Activated CD4-positive, alpha-beta T cell treated with anti-CD3 and anti-CD28 coated beads, Interleukin-2, amount 50 U/mL, for 1 hour (primary cell): Measurements from ENCODE around the gene ENDOG.

Experiments
- DNase-seq: peaks from one replicate; pipeline ENCODE4 v3.0.0-alpha.2; 2020

The ENDOG gene

DNA sequence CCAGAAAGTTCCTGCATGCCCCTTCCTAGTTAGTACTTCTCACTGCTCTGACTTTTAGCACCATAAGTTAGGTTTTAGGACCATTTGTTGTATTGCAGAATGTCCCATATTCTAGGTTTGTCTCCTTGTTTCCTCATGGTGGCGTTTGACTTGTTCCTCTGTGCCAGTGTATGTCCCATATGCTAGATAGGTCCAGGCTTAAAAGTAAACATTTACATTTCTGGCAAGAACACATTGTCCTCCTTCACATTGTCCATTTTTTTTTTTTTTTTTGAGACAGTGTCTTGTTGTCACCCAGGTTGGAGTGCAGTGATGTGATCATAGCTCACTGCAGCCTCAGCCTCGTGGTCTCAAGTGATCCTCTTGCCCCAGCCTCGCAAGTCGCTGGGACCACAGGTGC, 15.8 kb upstream of the ENDOG start:
- no peak for DNase-seq

GRCh38 chr9:128805661-128806060, 12.6 kb upstream of the ENDOG start:
- DNase-seq = no peak

- DNase-seq = no peak
Measured at GRCh38 chr9:128807827-128808226, 10.5 kb upstream of the ENDOG start.

GRCh38 chr9:128808543-128808942, 9.8 kb upstream of the ENDOG start:
- DNase-seq = no peak

DNA sequence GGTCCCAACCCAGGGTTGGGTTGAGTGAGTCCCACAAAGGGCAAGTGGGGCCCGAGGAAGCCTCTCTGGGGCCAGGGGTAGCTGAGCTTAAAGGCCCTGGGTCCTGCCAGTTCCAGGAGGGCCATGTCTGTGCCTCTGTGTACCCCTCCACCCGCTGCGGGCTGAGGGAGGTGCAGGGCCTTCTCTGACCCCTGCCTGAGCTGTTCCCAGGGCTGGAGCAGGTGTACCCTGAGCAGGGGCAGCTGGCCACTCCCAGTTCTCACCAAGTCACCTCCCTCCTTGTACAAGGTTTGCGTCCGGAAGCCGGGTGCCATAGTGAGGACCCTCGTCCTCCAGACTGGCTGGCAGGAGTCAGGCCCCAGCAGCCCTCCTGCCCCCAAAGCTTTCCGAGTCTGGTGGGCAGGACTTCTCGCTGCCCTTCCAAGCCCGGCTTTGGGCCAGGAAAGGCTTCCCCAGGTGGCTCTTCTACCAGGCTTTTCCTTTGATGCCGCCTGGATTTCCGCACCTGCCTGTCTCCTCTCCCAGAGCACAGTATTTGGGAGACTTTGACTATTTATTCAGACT, 9.2 kb upstream of the ENDOG start:
- DNase-seq = no peak

DNA sequence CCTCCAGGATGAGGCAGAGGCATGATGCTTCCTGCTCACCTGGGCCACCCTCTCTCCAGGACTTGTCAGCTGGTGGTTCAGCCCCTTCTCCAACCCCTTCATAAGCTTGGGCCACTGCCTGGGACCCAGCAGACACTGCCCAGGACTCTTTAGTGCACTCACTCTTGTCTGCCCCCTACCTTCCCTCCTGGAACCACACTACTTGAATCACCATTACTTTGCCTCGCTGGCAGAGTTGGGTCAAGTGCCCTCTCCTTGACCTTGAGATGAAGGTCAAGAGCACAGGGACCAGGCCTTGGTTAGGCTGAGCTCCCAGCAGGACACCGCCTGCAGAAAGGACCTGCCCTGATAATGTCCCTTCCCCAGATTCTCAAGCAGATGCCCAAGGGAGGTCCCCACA, 8.5 kb upstream of the ENDOG start:
- no peak for DNase-seq

DNA sequence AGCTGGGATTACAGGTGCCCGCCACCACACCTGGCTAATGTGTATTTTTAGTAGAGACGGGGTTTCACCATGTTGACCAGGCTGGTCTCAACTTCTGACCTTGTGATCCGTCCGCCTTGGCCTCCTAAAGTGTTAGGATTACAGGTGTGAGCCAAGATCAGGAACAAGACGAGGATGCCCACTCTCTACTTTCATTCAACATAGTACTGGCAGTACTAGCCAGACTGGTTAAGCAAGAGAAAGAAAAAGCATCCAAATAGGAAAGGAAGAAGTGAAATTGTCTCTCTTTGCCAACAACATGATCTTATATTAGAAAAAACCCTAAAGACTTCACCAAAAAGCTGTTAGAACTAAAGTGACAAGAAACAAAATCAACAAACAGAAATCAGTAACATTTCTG, 7.4 kb upstream of the ENDOG start:
- DNase-seq = no peak

- peak; percentile 41 for DNase-seq
Measured at GRCh38 chr9:128818839-128819715, 777 bp downstream of the ENDOG start.

DNA sequence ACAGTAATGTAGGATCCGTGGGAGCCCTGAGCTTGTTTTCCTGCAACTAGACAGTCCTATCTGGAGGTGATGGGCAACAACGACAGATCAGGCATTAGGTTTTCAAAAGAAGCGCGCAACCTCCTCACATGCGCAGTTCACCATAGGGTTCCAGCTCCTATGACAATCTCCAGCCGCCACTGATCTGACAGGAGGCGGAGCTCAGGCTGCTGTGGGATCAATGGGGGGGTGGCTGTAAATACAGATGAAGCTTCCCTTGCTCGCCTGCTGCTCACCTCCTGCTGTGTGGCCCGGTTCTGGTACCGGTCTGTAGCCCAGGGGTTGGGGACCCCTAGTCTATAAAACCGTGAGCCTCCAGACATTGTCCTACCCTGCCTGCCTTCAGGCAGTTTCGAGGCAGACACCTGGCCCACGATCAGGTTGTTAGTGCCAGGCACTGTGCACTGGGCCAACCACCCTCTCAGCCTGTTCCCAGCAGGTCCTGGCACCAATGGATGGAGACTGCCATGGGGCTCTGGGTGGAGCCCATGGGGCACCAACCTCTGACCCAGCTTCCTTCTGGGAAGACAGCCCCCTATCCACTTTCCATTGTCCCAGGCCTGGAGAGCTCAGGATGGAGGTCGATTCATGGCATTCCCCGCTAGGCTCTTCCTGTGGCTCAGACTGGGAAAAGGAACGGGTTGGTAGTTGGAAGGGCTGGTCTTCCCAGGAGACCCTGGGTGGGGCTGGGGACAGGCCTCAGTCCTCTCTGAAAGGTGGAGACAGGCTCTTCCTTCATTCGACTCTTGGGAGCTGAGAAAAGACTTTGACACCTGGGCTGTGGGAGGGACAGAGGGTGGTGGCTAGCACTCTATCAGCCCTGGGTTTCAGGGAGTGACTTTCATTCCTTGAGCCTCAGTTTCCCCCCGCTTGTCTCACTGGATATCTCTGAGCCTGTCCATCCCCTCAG, 1.7 kb downstream of the ENDOG start:
- DNase-seq = no peak

DNA sequence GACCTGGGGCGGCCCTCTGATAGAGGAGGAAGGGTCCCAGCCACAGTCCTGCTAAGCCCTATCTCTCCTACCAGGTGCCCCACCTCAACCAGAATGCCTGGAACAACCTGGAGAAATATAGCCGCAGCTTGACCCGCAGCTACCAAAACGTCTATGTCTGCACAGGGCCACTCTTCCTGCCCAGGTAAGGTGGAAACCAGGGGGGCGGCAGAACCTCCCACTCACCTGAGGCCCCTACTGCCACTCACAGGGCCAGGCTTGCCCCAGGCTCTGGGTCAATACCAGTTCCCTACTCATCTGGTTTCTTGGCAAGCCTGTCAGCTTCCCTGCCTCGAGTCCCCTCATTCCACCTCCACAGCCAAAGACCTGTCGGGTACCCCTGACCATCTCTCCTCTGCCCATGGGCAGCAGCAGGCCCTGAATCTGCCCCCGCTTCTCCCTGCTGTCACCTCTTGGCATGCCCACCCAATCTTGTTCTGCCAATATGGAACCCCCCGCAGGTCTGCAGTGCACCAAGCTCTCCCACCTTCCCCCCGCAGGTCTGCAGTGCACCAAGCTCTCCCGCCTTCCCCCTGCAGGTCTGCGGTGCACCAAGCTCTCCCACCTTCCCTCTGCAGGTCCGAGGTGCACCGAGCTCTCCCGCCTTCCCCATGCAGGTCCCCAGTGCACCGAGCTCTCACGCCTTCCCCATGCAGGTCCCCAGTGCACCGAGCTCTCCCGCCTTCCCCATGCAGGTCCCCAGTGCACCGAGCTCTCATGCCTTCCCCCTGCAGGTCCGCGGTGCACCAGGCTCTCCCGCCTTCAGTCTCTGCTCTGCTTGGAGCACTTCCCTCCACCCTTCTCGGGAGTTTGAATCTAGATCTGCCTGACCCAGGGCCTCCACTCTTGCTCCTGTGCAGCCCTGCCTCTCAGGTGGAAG, 2.6 kb downstream of the ENDOG start:
- DNase-seq = no peak

- no peak for DNase-seq
Measured at GRCh38 chr9:128821584-128822406, 3.5 kb downstream of the ENDOG start.

GRCh38 chr9:128822407-128823042, 4.2 kb downstream of the ENDOG start:
- no peak for DNase-seq

DNA sequence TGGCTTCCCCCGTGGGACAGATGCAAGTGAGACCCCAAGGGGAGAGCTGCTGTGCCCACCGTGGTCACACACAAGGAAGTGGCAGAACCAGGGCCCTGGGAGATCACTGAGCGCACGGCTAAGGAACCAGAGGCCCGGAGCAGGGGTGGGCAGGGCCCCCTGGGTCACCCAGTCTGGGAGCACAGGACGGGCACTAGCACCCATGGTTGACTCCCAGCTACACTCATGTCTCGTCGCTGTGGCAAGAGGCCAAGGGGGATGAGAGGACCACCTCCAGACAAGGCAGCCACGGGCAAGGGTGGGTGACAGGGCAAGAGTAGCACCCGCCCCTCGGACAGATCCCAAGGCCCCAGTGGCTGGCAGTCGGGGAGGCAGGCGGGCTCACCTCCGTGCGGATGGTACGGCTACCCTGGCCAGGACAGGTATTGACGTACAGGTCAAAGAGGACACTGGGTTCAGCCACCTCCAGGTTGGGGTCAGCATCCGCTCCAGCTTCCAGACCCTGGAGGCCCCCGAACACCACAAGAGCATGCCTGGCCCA, 5.1 kb downstream of the ENDOG start:
- DNase-seq = no peak

- DNase-seq = no peak
Measured at GRCh38 chr9:128823903-128824406, 5.7 kb downstream of the ENDOG start.

DNA sequence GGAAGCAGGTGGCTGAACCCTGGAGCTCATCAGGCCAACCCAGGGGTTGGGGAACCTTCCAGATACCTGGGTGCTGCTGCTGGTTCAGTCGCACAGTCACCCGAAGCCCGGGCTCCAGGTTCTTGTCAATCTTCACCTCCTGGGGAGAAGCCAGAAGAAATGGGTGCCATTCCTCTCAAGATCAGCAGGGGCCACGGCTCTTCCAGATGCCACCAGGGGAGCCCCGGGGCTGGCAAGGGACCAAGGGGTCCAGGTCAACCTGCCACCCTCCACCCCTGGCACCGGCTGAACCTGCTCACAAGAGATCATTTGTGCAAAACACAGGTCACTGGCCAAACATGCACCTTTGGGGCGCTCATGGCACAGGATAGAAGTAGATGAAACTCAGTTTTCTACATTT, 6.6 kb downstream of the ENDOG start:
- no peak for DNase-seq

DNA sequence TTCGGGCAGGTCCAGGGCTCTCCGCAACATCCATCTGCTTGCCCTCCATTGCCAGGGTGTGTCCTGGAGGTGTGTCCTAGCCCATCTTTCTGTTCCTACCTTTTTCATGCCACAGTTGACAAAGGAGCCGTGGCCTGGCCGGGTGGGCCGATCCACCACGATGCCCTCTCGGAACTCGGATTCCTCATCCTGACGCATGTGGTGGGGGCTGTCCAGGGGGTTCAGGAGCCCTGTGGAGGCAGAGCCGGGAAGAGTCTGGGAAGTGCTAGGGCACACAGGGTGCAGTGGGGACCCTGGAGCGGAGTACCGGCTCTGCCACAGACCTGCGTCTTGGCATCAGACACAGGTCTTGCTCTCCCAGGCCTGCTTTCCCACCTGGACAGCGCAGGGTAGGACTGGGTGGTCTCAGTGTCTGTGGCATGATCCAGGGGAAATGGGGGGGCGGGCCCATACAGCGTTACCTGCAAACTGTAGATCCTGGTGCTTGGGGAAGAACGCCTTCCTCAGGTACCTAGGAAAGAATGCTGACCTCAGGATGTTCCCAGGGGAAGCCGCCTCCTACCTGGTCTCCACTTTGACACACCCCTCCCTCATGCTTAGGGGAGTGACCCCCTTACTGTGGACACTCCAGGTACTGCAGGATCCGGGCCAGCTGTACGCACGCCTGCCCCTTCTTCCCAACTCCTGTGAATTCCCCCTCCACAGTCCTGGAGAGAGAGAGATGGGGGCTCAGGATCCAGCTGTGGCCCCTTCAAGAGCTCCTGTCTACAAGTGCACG, 7.8 kb downstream of the ENDOG start:
- DNase-seq = no peak

- DNase-seq = no peak
Measured at GRCh38 chr9:128828267-128828666, 10.0 kb downstream of the ENDOG start.

DNA sequence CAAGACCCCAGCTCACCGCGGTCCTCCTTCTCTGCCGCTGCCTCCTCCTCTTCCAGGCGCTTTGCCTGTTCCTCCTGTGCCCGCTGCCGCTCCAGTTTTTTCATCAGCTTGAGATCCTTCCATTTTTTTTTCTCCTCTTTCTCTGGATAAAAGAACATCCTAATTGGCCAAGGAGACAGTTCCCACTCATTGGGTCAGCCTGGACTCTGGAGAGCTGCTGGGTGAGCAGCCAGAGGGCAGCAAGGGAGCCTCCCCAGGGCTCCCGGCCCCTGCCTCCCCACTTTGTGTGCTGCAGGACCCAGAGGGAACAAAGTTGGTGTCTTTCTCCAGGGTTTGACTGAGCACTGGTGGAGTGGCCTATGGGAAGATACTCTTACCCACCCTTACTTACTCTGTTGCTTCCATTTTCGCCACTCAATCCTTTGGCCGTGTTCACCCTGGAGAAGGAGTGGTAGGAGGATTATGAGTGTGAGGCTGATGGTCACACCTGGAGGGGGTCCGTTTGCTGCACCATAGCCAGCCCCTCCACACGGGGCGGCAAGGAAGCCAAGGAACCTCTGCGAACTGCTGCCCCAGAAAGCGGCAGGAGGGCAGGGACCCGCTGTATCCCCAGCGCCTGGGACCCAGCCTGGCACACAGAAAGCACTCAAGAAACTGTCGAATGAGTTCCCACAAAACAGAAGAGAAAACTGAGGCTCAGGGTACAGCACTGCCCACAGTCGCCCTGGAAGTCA, 10.6 kb downstream of the ENDOG start:
- no peak for DNase-seq
